IMR-90 (cell line): ENCODE data around the gene PON2. TPM values are rescaled to one million over a fixed set of nuclear protein-coding genes. Genes with fewer than 3 reads are reported as not detected.

Source experiments
- ATAC-seq: fragments of 200-7000 bp; cut with Tn5 transposase; 2 replicates; pipeline ENCODE4 v1.9.1; 2020; ENCODE audit warnings: low read depth, mild to moderate bottlenecking, moderate library complexity
- BruUV-seq: library from RNA; stranded (reverse); fragments of 400-500 nt; replicated peaks from 2 replicates; lab custom pipeline; 2021; lab: Mats Ljungman, UMichigan
- CTCF ChIA-PET: fragments of 300-600 bp; formaldehyde crosslinking; extraction: SDS; loops from one replicate; lab custom pipeline; 2021; ENCODE audit warnings: antibody characterized with exemption; lab: Yijun Ruan, JAX
- POLR2A ChIA-PET: fragments of 300-600 bp; sonication (Branson Sonifier 250); formaldehyde crosslinking; loops from one replicate; lab custom pipeline; 2022; ENCODE audit warnings: antibody characterized with exemption; ENCODE audit not compliant: unreplicated experiment; lab: Charles Lee
- DNase-seq: peaks from one replicate; pipeline ENCODE4 v3.0.0; 2013
- H2AFZ ChIP-seq: replicated peaks from 2 replicates; pipeline ENCODE3; 2013; ENCODE audit warnings: low read length, mild to moderate bottlenecking; ENCODE audit not compliant: poor library complexity
- H2AK5ac ChIP-seq: 2 replicates; pipeline ENCODE4 v1.6.1; 2013; ENCODE audit warnings: low read depth, low read length, inconsistent platforms
- H2AK9ac ChIP-seq: replicated peaks from 2 replicates; pipeline ENCODE3; 2013; ENCODE audit warnings: mild to moderate bottlenecking, low read depth, low read length, moderate library complexity; ENCODE audit not compliant: poor library complexity
- H2BK120ac ChIP-seq: 2 replicates; pipeline ENCODE4 v1.6.1; 2013; ENCODE audit warnings: low read depth, low read length, inconsistent platforms
- H2BK15ac ChIP-seq: 3 replicates; pipeline ENCODE4 v1.6.1; 2013; ENCODE audit warnings: low read depth, low read length, inconsistent platforms
- H2BK20ac ChIP-seq: 2 replicates; pipeline ENCODE4 v1.6.1; 2013; ENCODE audit warnings: low read depth, mild to moderate bottlenecking, inconsistent platforms, low read length, moderate library complexity
- H2BK5ac ChIP-seq: 2 replicates; pipeline ENCODE4 v1.6.1; 2013; ENCODE audit warnings: mild to moderate bottlenecking, low read depth, low read length, inconsistent platforms; ENCODE audit not compliant: poor library complexity, severe bottlenecking
- H3K14ac ChIP-seq: replicated peaks from 2 replicates; pipeline ENCODE4 v1.6.1; 2013; ENCODE audit warnings: low read depth, low read length, inconsistent platforms
- H3K18ac ChIP-seq: 2 replicates; pipeline ENCODE4 v1.6.1; 2013; ENCODE audit warnings: low read depth, low read length, control low read depth
- H3K23ac ChIP-seq: 2 replicates; pipeline ENCODE4 v1.6.1; 2013; ENCODE audit warnings: low read depth, low read length, inconsistent platforms
- H3K27ac ChIP-seq: 2 replicates; pipeline ENCODE4 v1.5.1; 2013; ENCODE audit warnings: mild to moderate bottlenecking, control low read depth, low read length; ENCODE audit not compliant: insufficient read depth
- H3K27me3 ChIP-seq: 2 replicates; pipeline ENCODE4 v1.6.1; 2013; ENCODE audit warnings: low read length; ENCODE audit not compliant: control insufficient read depth, insufficient read depth
- H3K36me3 ChIP-seq: 2 replicates; pipeline ENCODE4 v1.6.1; 2013; ENCODE audit warnings: low read length, mixed read lengths; ENCODE audit not compliant: control insufficient read depth, insufficient read depth
- H3K4ac ChIP-seq: 2 replicates; pipeline ENCODE4 v1.6.1; 2013; ENCODE audit warnings: low read depth, low read length, inconsistent platforms
- H3K4me1 ChIP-seq: 2 replicates; pipeline ENCODE4 v1.6.1; 2013; ENCODE audit warnings: low read length, mixed read lengths; ENCODE audit not compliant: control insufficient read depth, insufficient read depth
- H3K4me2 ChIP-seq: 2 replicates; pipeline ENCODE4 v1.6.1; 2013; ENCODE audit warnings: low read depth, mild to moderate bottlenecking, control low read depth, low read length, moderate library complexity
- H3K4me3 ChIP-seq: 2 replicates; pipeline ENCODE4 v1.5.1; 2013; ENCODE audit warnings: low read depth, mild to moderate bottlenecking, control low read depth, low read length, moderate library complexity; ENCODE audit not compliant: insufficient read depth
- H3K56ac ChIP-seq: 2 replicates; pipeline ENCODE4 v1.6.1; 2013; ENCODE audit warnings: low read length, inconsistent platforms; ENCODE audit not compliant: insufficient read depth; ENCODE audit errors: extremely low read depth
- H3K79me1 ChIP-seq, 2 experiments: 2 replicates each; pipeline ENCODE4 v1.6.1; 2013; ENCODE audit warnings: low read length in 2 of 2, inconsistent platforms in 1 of 2, low read depth in 1 of 2
- H3K9ac ChIP-seq: 2 replicates; pipeline ENCODE4 v1.6.1; 2013; ENCODE audit warnings: low read depth, low read length, control low read depth
- H3K9me1 ChIP-seq: 2 replicates; pipeline ENCODE4 v1.6.1; 2013; ENCODE audit warnings: low read length, inconsistent platforms; ENCODE audit not compliant: insufficient read depth
- H3K9me3 ChIP-seq: 2 replicates; pipeline ENCODE4 v1.6.1; 2013; ENCODE audit warnings: low read length; ENCODE audit not compliant: control insufficient read depth, insufficient read depth
- H4K20me1 ChIP-seq: 2 replicates; pipeline ENCODE4 v1.6.1; 2013; ENCODE audit warnings: low read length, inconsistent platforms; ENCODE audit not compliant: insufficient read depth
- H4K5ac ChIP-seq: 2 replicates; pipeline ENCODE4 v1.6.1; 2013; ENCODE audit warnings: mild to moderate bottlenecking, low read depth, low read length, control low read depth
- H4K8ac ChIP-seq, 2 experiments: 2 replicates each; pipeline ENCODE4 v1.6.1; 2013; ENCODE audit warnings: low read depth in 2 of 2, low read length in 2 of 2, control low read depth in 1 of 2, inconsistent platforms in 1 of 2
- H4K91ac ChIP-seq: 2 replicates; pipeline ENCODE4 v1.6.1; 2013; ENCODE audit warnings: low read depth, low read length, inconsistent platforms; ENCODE audit not compliant: insufficient read depth
- CEBPB ChIP-seq: IDR thresholded peaks from 2 replicates; pipeline ENCODE4 v1.6.1; 2012; ENCODE audit warnings: low read depth, low read length, improper control_type of control experiment
- MAFK ChIP-seq: IDR thresholded peaks from 2 replicates; pipeline ENCODE4 v1.6.1; 2012; ENCODE audit warnings: low read depth, low read length, improper control_type of control experiment
- RCOR1 ChIP-seq: IDR thresholded peaks from 2 replicates; pipeline ENCODE4 v1.6.1; 2012; ENCODE audit warnings: mild to moderate bottlenecking, low read length, improper control_type of control experiment; ENCODE audit not compliant: insufficient replicate concordance
- SMC3 ChIP-seq: fragments of 150-350 bp; IDR thresholded peaks from 2 replicates; pipeline ENCODE4 v1.6.1; 2016; ENCODE audit warnings: low read depth, mild to moderate bottlenecking, antibody characterized with exemption, low read length, moderate library complexity
- WGBS, 2 experiments: methylation state at CpG; one replicate each; pipeline versions ENCODE4 v1.1.5 to v1.1.7; 2013; ENCODE audit warnings: missing lambda C conversion rate in 2 of 2; ENCODE audit not compliant: insufficient read length in 1 of 2; ENCODE audit errors: extremely low coverage in 2 of 2; 5-methylcytosine and 5-hydroxymethylcytosine counted together
- dilution Hi-C: fragments of 300-500 bp; cut with HindIII; formaldehyde crosslinking; loops from one replicate; pipeline ENCODE4 v1.14.3; 2018; ENCODE audit warnings: low sequenced_read_pairs; ENCODE audit not compliant: unreplicated experiment
- in situ Hi-C: fragments of 300-500 bp; cut with MboI; formaldehyde crosslinking; loops from 3 replicates; pipeline ENCODE4 v1.14.3; 2019; ENCODE audit warnings: low sequenced_read_pairs, inconsistent platforms, mixed read lengths
- intact Hi-C: fragments of 100-400 bp; cut with micrococcal nuclease; formaldehyde crosslinking; loops from 2 replicates; pipeline ENCODE4 v1.10.0; 2022
- polyA plus RNA-seq, 3 experiments: library from polyadenylated mRNA; depleted of rRNA; stranded (reverse); fragments of >200 nt; gene quantifications; 2 replicates each; pipeline ENCODE4 v1.2.3, GENCODE V29; 2012; ENCODE audit warnings: low replicate concordance in 1 of 3
- total RNA-seq: library from RNA; depleted of rRNA; stranded (reverse); fragments of >200 nt; gene quantifications from 2 replicates; pipeline ENCODE4 v1.2.3, GENCODE V29; 2012
- TF ChIP-seq, protein P1 (sequence below): fragments of 150-350 bp; IDR thresholded peaks from 2 replicates; pipeline ENCODE4 v1.6.1; 2017; ENCODE audit warnings: mild to moderate bottlenecking, antibody characterized with exemption, low read length, low read depth
- TF ChIP-seq, protein P2 (sequence below): fragments of 150-350 bp; IDR thresholded peaks from 2 replicates; pipeline ENCODE4 v1.6.1; 2016; ENCODE audit warnings: low read depth, mild to moderate bottlenecking, low read length, moderate library complexity, borderline replicate concordance

The PON2 gene
- total and polyA plus RNA-seq, 2 of the 4 experiments (the other 2 are of a cell fraction), result 36.2 to 65.7 TPM

DNA sequence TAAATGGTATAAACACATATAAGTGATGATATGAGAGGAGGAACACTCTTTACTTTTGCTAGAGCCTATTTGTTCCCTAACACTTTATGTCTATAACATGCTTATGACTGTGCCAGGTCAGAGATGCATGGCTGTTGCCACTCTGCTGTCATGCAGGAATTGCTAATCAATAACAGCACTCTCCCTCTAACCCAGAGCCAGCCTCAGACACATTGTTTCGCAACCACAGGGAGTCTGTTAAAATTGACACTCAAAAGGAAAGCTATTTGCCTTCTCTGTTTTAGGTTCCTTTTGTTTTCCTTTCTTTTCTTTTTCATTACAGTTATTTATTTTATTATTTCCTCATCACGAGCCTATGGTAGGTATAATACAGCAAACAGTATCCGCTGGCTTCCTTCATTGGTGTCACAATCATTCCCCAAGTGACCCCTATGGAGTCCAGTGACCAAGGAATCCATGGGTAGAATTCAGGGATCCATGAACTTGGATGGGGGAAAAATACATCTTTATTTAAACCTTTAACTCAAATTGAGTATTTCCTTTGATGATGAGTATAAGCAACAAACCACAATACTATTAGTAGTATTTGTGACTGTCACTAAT, 6.8 kb downstream of the PON2 start:
- no peak overlapping the region for H2BK5ac ChIP-seq
- no peak overlapping the region for H3K56ac ChIP-seq
- H3K27me3 ChIP-seq, result no peaks in the 10 kb centered on the region
- H3K14ac ChIP-seq, result no peak overlapping the region
- BruUV-seq, result no TSS peak
- H4K8ac ChIP-seq, result no peak overlapping the region
- DNase-seq, result no peak
- H3K4me3 ChIP-seq, result no peak overlapping the region
- H3K23ac ChIP-seq, result no peak overlapping the region
- H3K79me1 ChIP-seq, result peaks cover 19 to 31% of the 10 kb centered on the region in 2 experiments; a peak in 3 of 4 replicates
- ChIA-PET CTCF (interaction anchor here (1.0 kb wide), 1 partner anchor 49 kb away, joined by 3 read pairs; no protein-coding TSS in a partner anchor), POLR2A (no interaction called here)
- no peak overlapping the region for H2BK20ac ChIP-seq
- H4K91ac ChIP-seq, result no peak overlapping the region
- no peak overlapping the region for H2AK9ac ChIP-seq
- no peak overlapping the region for H2AK5ac ChIP-seq
- no peak for TF ChIP-seq SMC3
- TF ChIP-seq RCOR1, result no peak
- TF ChIP-seq CEBPB, result peak; percentile 70
- TF ChIP-seq, protein P1, sequence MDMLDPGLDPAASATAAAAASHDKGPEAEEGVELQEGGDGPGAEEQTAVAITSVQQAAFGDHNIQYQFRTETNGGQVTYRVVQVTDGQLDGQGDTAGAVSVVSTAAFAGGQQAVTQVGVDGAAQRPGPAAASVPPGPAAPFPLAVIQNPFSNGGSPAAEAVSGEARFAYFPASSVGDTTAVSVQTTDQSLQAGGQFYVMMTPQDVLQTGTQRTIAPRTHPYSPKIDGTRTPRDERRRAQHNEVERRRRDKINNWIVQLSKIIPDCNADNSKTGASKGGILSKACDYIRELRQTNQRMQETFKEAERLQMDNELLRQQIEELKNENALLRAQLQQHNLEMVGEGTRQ, result no peak
- TF ChIP-seq, protein P2, sequence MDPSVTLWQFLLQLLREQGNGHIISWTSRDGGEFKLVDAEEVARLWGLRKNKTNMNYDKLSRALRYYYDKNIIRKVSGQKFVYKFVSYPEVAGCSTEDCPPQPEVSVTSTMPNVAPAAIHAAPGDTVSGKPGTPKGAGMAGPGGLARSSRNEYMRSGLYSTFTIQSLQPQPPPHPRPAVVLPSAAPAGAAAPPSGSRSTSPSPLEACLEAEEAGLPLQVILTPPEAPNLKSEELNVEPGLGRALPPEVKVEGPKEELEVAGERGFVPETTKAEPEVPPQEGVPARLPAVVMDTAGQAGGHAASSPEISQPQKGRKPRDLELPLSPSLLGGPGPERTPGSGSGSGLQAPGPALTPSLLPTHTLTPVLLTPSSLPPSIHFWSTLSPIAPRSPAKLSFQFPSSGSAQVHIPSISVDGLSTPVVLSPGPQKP, result no peak
- no peak for TF ChIP-seq MAFK
- peaks cover 3% of the 10 kb centered on the region for H3K36me3 ChIP-seq
- H3K9me3 ChIP-seq, result no peaks in the 10 kb centered on the region
- in situ Hi-C loops, result no loop called here
- no CpG with 5 or more reads among the region's 3 CpGs for WGBS, 2 experiments
- dilution Hi-C loops, result no loop called here
- intact Hi-C loops, result no loop called here
- no peak overlapping the region for H3K4ac ChIP-seq
- peaks cover 4% of the 10 kb centered on the region; the same call in 1 of the 2 replicates for H3K9me1 ChIP-seq
- no peak overlapping the region for H3K18ac ChIP-seq
- no peak overlapping the region for H3K4me2 ChIP-seq
- H2AFZ ChIP-seq, result no peak overlapping the region
- H2BK120ac ChIP-seq, result no peak overlapping the region
- H4K5ac ChIP-seq, result no peak overlapping the region
- no peak for ATAC-seq
- H3K27ac ChIP-seq, result no peak overlapping the region
- H4K20me1 ChIP-seq, result no peaks in the 10 kb centered on the region
- H2BK15ac ChIP-seq, result no peak overlapping the region
- no peaks in the 10 kb centered on the region; the same call in 1 of the 2 replicates for H3K4me1 ChIP-seq
- no peak overlapping the region for H3K9ac ChIP-seq
